ACHN (cell line): ENCODE data around the gene BICD1.

ENCODE experiments used
- DNase-seq: peaks from one replicate; pipeline ENCODE4 v3.0.0-alpha.2; 2015
- in situ Hi-C: cut with HindIII; loops from 2 replicates; pipeline ENCODE4 v1.10.0; 2017; ENCODE audit warnings: low sequenced_read_pairs, low pct_ligation_motif_present, low pct_unique_long_range_greater_than_20kb

The BICD1 gene

DNA sequence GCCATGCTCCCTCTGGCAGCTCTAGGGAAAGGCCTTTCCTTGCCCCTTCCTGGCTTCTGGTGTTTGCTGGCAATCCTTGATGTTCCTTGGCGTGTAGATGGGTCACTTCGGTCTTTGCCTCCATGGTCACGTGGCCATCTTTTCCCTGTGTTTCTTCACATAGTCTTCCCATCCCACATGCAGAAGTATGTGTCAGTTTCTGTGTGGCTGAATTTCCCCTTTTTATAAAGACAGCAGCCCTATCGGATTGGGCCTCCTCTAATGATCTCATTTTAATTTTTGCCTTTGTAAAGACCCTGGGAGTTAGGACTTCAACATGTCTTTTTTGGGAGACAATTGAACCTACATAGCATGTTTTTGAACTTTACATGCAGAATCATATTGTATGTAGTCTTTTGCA lies 185.5 kb downstream of the BICD1 start:
- no peak for DNase-seq
- in situ Hi-C loops, result no loop called here

DNA sequence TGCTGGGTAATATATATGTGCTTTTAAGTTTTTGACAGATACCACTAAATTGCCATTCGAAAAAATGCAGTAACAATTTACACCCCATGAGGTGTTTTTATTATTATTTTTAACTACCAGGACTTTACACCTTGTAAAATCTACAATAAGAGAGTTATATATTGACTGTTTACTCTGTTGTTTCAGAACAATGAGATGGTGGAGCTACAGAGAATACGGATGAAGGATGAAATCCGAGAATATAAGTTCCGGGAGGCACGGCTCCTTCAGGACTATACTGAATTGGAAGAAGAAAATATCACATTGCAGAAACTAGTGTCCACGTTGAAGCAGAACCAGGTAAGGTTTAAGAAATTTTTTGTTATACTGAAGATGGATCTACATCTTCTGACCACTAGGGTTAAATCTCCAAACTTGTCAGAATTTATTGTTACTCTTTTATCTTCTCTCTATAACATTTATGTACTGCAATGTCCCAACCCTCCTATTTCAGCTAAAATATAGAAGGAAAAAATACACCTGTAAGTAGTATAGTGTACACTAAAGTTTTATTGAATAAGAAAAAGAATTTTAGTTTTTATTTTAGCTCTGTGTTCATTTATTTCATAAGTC lies 187.3 kb downstream of the BICD1 start:
- in situ Hi-C loops, result no loop called here
- DNase-seq, result no peak

DNA sequence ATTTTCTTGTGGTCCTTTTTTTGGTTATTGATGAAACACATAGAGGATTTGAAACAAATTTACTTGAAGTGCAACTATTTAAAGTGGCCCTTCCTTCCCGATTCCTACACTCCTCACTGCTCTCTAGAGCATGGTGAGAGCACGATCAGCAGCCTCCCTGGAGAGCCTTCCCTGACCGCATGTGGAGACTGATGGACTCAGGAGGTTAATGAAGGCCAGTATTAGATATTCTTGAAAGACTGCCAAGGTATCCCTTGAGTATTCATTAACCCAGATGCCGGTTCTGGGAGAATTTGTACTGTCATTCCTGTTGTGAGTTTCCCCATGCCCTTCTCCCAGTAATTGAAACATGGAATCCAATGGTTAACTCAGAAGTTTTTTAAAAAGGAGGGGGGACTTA lies 189.9 kb downstream of the BICD1 start:
- DNase-seq, result peak; percentile 100
- in situ Hi-C loops, result no loop called here

DNA sequence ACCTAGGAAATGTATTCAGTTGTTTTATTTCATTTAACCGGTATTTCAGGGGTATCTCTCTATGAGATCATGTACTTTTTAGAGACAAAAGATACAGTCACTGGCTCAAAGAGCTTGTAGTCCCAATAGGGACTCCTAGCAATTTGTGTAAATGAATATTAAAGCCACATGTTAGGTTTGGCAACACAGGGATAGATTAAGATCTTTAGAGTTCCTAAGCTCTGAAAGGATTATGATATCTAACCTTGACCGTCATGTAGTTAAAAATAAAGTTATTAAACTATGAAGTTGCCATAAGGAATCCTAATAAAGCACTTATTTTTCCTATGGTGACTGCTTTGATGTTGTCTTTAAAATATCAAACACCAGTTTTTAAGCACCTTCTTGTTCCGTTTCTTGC lies 192.3 kb downstream of the BICD1 start:
- in situ Hi-C loops, result no loop called here

DNA sequence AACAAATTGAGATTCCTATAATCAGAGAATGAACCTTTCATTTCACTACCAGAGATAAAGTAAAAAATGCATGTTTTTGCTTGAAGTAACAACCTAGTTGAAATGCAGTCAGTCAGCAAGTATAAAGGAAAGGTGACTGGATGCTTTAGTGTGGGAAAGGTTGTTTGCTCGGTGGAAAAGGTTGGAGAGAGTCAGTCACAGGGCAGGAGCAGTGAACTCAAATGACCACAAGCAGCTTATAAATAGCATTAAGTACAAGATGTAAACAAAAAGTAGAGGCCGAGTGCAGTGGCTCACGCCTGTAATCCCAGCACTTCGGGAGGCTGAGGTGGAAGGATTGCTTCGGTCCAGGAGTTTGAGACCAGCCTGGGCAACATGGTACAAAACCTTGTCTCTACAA lies 194.6 kb downstream of the BICD1 start:
- DNase-seq, result no peak
- in situ Hi-C loops, result loop anchor here (25.0 kb wide), 1 partner anchor 639 kb away; the partner anchor contains the start of gene ETFBKMT

More for the DNA sequence above, 192.3 kb downstream of the BICD1 start:
- DNase-seq, result no peak

DNA sequence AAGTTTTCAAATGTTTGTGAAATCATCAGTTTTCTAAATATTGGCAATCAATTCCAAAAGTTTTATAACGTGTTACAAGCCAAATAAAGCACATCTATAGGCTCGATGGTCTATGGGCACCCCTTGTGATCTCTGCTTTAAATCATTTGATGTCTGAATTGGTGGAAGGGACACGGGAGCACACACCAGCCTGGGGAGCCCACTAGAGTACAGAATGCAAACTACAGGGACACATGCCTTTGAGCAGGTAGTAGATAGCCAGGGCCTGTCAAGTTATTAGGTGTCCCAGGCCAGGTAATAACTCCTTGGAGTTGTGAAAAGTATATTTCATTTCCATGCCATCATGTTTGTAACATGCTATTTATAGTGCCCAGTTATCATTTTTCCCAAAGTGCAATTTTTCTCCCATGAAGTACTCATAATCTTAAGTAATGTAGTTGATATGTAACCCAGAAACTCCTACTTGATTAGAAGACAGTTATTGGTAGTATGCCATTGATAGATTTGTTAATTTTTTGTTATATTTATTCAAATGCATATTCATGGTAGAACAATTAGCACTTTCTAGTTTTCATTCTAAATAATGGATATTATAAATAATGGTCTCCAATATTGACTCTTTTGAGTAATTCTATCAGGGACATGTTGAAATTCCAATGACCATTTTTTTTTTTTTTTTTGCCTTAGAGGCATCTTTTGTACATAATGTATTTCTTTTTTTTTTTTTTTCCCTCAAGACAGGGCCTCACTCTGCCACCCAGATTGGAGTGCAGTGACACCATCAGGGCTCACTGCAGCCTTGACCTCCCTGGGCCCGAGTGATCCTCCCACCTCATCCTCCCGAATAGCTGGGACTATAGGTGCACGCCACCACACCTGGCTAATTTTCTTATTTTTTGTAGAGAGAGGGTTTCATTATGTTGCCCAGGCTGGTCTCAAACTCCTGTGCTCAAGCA lies 195.8 kb downstream of the BICD1 start:
- DNase-seq, result peak; percentile 79
- in situ Hi-C loops, result loop anchor here (25.0 kb wide), 1 partner anchor 640 kb away; the partner anchor contains the start of gene ETFBKMT

DNA sequence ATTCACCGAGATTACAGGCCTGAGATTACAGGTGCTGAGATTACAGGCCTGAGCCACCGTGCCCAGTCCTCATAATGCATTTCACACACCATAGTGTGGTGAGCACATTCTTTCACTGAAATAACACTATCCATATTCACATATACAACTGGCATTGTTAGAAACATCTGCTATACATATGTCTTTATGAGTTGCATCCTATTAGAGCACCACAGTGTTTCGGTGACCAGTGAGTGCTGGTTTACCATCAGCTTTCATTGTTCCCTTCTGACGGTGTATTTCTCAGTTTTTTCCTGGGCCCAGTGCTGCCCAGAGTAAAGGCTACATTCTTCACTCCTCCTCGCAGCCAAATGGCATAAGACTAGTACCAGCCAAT lies 196.5 kb downstream of the BICD1 start:
- in situ Hi-C loops, result loop anchor here (25.0 kb wide), 1 partner anchor 641 kb away; the partner anchor contains the start of gene ETFBKMT
- DNase-seq, result no peak

DNA sequence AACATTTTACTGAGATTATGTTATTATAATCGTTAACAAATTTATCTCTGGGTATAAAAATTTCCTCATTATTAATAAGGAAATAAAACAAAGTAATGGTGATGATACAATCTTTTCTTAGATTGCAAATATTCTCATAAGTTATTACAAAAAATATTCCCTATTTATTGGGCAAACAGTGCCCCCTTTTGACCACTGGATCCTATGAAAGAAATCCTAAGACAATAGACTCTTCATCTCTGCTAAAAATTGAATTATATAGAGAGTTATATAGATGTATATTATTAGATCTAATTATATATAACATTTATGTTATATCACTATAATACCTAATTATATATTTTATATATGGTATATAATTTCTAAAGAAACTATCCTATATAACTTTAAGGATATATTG lies 198.5 kb downstream of the BICD1 start:
- in situ Hi-C loops, result loop anchor here (25.0 kb wide), 1 partner anchor 643 kb away; the partner anchor contains the start of gene ETFBKMT
- peak; percentile 54 for DNase-seq

DNA sequence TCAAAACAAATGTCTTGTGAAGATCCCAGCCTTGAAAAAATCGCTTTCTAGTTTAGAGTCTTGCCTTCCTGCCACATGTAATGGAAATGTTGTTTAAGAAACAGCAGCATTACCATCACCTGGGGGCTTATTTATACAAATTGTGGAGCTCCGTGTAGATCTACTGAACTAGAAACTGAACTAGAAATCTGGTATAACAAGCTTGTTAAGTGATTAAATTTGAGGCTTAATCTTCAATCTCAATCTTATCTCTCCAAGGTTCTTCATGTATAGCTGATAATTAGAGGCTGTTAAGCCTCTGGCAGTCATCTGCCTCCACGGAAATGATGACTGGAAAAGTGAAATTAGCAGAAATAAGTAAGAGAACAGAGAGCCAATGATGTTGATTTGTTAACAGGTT lies 200.7 kb downstream of the BICD1 start:
- DNase-seq, result no peak
- in situ Hi-C loops, result loop anchor here (25.0 kb wide), 1 partner anchor 645 kb away; the partner anchor contains the start of gene ETFBKMT

DNA sequence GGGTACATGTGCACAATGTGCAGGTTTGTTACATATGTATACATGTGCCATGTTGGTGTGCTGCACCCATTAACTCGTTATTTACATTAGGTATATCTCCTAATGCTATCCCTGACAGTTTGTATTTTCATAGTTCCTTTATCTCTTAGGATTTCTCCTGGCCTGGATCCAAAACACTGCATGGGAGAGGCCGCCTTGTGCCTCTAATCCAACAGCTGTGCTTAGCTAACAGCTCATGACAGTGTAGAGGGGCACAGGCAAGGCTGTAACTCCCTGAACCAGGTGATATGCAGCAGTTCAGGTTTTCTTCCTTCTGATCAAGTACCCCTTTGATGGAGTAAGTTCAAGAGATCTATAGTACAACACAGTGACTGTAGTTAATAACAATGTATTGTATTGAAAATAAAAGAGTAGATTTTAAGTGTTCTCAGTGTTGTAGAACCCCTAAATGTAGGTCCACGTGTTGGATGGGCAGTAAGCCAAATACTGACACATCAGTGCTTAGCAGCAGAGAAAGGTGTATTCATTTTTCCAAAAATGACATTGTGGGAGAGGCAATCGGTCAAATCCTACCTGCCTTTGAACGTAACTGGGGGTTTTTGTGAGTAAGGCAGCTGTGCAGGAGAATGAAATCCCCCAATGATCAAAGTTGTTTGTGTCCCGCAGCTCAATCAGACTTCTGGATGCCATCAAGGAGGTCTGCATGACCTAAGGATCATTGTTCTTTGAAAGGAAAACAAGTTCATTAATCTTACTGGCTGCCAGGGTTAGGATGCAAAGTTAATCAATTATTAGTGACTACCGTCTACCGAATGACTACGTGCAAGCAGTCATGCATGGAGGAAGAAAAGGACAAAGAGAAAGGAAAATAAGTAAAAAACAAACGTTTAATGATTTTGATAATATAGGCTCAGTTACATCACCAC lies 203.4 kb downstream of the BICD1 start:
- in situ Hi-C loops, result loop anchor here (25.0 kb wide), 1 partner anchor 648 kb away; the partner anchor contains the start of gene ETFBKMT
- DNase-seq, result peak; percentile 31

DNA sequence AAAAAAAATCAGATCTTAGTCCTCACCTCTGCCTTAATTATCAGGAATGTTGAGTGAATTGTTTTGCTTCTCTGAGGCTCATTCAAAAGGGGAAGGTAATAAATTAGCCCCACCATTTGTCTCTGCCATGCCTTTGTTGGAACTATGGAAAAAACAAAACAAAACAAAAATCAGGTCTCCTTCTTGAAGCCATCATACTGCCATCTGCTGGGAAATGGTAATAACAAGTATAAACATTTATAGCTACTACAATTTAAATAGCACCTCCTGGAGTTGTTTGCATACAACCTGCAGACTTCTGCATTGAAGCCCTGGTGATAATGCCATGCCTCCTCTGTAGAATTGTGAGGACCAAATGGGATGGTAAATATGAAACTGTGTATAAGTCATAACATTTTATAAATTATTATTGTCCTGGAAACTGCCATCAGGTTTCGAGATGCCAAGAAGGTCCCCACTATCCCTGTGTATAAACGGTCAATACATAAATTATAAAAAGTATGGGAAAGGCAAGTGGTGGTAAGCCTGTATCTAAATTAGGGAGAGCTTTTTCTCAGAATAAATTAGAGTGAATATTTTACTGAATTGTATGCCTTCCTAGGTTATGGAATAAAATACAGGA lies 205.5 kb downstream of the BICD1 start:
- in situ Hi-C loops, result loop anchor here (25.0 kb wide), 1 partner anchor 650 kb away; the partner anchor contains the start of gene ETFBKMT
- peak; percentile 84 for DNase-seq

DNA sequence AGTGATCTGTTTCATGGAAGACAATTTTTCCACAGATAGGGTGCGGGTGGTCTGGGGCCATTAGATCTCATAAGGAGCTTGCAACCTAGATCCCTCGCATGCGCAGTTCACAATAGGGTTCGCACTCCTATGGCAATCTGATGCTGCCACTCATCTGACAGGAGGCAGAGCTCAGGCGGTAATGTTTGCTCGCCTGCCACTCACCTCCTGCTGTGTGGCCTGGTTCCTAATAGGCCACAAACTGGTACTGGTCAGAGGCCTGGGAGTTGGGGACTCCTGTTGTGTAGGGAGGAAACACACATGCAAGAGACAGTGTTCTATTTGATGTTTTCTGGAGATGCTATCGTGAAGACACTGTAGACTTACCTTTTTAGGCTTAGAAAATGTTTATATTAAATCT lies 215.7 kb downstream of the BICD1 start:
- in situ Hi-C loops, result loop anchor here (25.0 kb wide), 1 partner anchor 660 kb away; the partner anchor contains the start of gene ETFBKMT
- DNase-seq, result no peak

DNA sequence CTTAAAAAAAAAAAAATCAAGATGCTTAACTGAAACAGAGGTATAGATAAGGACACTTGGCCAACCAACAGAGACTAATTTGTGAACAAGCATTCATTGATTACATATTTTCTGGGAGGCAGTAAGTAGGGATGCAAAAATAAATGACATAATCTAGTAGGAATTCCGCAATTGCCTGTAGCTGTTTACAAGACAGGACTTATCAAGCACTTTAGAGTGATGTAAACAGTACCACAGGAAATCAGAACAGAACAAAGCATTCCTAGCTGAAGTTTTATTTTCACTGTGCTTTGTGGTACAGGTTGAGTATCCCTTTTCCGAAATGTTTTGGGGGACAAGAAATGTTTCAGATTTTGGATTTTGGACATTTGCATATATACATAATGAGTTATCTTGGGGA lies 224.5 kb downstream of the BICD1 start:
- no peak for DNase-seq
- in situ Hi-C loops, result no loop called here

DNA sequence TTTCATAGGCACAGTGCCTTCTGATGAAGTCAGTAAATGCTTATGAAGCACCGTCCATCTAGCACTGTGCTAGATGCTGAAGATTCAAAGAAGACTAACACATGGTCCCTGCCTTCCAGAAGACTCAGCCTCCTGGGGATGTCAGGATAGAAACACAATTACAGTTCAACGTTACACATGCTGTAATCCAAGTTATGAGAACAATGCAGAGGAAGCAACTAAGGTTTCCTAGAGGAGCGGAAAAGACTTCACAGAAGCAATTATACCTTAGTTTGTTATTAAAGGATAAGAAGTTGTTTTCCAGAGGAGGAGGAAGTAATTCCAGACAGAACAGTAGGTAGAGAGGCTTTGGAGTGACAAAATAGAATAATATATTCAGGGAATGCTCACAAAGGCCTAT lies 225.8 kb downstream of the BICD1 start:
- in situ Hi-C loops, result no loop called here
- DNase-seq, result no peak

DNA sequence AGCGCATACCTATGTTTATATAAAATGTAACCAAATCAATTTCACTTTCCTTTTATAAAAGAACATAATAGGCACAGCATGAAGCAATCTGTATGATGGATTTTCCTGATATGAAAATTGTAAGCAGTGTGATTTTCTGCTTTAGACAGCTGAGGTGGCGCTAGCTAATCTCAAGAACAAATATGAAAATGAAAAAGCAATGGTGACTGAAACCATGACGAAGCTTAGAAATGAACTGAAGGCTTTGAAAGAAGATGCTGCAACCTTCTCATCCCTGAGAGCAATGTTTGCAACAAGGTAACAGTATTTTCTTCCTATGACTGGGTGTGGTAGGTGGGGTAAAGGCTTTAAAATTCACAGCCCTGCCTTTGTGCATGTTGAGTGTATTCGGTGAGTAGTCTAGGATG lies 227.7 kb downstream of the BICD1 start:
- DNase-seq, result no peak
- in situ Hi-C loops, result no loop called here

DNA sequence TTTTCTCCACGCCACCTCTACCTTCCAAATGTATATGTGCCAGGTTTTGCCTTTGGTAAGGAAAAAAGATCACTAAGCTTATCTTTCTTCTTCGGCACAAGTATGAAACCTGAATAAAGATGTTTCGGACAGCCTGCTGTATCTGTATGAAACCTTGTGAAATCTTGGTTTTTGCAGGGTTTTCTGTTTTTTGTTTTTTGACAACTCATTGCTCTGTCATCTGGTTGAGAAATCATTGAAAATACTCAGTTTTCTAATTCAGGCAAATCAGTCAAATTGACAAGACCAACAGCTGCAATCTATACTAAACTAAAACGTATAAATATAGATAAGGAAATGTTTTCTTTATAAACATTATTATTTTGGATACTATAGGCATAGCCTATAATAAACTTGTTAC lies 229.6 kb downstream of the BICD1 start:
- in situ Hi-C loops, result no loop called here
- DNase-seq, result no peak

DNA sequence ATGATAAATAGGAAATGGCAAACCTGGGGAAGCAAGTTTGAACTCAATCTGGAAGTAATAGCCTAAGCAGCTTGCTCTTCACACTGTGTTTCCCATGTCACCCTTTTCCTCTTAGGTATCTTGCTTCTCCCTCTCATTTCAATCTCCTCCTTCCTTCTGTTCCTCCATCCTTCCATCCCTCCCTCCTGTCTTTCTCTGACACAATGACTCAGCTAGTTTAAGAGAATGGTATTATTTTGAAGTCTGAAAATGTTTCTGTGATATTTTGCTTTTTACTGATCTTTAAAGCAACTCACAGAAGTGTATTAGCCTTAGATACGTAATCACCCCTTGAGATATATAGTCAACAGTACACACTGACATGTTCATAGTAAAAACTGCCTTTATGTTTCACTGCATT lies 236.8 kb downstream of the BICD1 start:
- no peak for DNase-seq

DNA sequence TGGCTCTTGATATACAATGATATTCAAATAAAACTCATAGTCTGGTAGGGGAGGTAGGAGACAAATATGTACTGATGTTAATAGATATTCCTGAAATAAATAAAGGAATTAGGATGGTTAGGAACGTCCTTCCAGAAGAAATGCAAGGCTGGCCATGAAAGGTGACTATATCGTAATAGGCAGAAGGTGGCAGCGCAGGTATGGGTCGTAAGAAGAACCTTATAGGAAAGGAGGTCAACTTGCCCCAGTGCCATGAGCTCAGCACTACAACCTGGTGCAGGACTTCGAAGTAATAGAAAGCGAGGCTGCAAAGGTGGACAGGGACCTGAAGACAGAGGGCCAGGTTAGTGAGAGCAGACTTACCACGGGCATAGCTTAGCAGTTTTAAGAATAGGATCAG lies 237.4 kb downstream of the BICD1 start:
- in situ Hi-C loops, result no loop called here
- DNase-seq, result no peak

More for the DNA sequence above, 236.8 kb downstream of the BICD1 start:
- in situ Hi-C loops, result no loop called here
